HepG2 (cell line): ENCODE results near the gene CLPTM1L. TPM values are rescaled to one million over a fixed set of nuclear protein-coding genes. Genes with fewer than 3 reads are reported as not detected.
A peak's percentile ranks its signal among the peaks of the same experiment; 100 is the strongest.

ENCODE experiments used
- ASH2L ChIP-seq: fragments of 300-600, 200-600 bp; sonication (generic); IDR thresholded peaks from 2 replicates; pipeline ENCODE4 v1.7.0; 2017; ENCODE audit warnings: low read depth, mild to moderate bottlenecking, moderate library complexity, mixed read lengths, low read length; ENCODE audit not compliant: insufficient read length
- CTCF ChIP-seq: sonication (generic); formaldehyde crosslinking; IDR thresholded peaks from 2 replicates; pipeline ENCODE4 v1.5.0; 2020; ENCODE audit warnings: mild to moderate bottlenecking, missing genetic modification reagents, moderate library complexity
- ETS1 ChIP-seq: sonication (generic); formaldehyde crosslinking; IDR thresholded peaks from 2 replicates; pipeline ENCODE4 v1.4.0; 2020; ENCODE audit warnings: missing genetic modification reagents
- FOXA1 ChIP-seq, 2 experiments: fragments of 450-650 bp in 1 of 2; sonication (generic) in 1 of 2; formaldehyde crosslinking in 1 of 2; IDR thresholded peaks; 2 replicates each; pipeline versions ENCODE4 v1.4.0 to v1.6.1; 2016 to 2020; ENCODE audit warnings: missing genetic modification reagents in 1 of 2
- HDAC2 ChIP-seq: sonication (generic); formaldehyde crosslinking; IDR thresholded peaks from 2 replicates; pipeline ENCODE4 v1.4.0; 2020; ENCODE audit warnings: missing genetic modification reagents
- PATZ1 ChIP-seq: sonication (generic); formaldehyde crosslinking; IDR thresholded peaks from 2 replicates; pipeline ENCODE4 v1.4.0; 2020; ENCODE audit warnings: missing genetic modification reagents
- RERE ChIP-seq: IDR thresholded peaks from 2 replicates; pipeline ENCODE4 v1.6.1; 2016; ENCODE audit warnings: low read depth, missing genetic modification reagents, missing compliant biosample characterization
- RNF219 ChIP-seq: sonication (generic); formaldehyde crosslinking; IDR thresholded peaks from 2 replicates; pipeline ENCODE4 v1.5.0; 2020; ENCODE audit warnings: mild to moderate bottlenecking, missing genetic modification reagents
- TRAFD1 ChIP-seq: sonication (generic); formaldehyde crosslinking; IDR thresholded peaks from 2 replicates; pipeline ENCODE4 v1.5.1; 2020; ENCODE audit warnings: missing genetic modification reagents, mild to moderate bottlenecking, borderline replicate concordance
- ZNF501 ChIP-seq: sonication (generic); formaldehyde crosslinking; IDR thresholded peaks from 2 replicates; pipeline ENCODE4 v1.5.1; 2020; ENCODE audit warnings: mild to moderate bottlenecking, moderate library complexity, missing genetic modification reagents
- ZNF547 ChIP-seq: sonication (generic); formaldehyde crosslinking; IDR thresholded peaks from 2 replicates; pipeline ENCODE4 v1.5.1; 2020; ENCODE audit warnings: mild to moderate bottlenecking, missing genetic modification reagents
- ZNF652 ChIP-seq: IDR thresholded peaks from 2 replicates; pipeline ENCODE4 v1.6.1; 2016; ENCODE audit warnings: low read depth, borderline replicate concordance
- polyA plus RNA-seq, 8 experiments: library from polyadenylated mRNA; depleted of rRNA in 3 of 8; stranded (reverse) in 7 of 8; unstranded in 1 of 8; fragments of >200 nt; fragmentation: Illumina TruSeq in 4 of 8; extraction: Trizol in 4 of 8; gene quantifications; 2 replicates each; pipeline versions ENCODE4 v1.2.1 to v1.2.3, GENCODE V29; 2011 to 2016; ENCODE audit warnings: low read depth in 4 of 8, missing spikeins in 1 of 8, mixed read lengths in 1 of 8; ENCODE audit not compliant: insufficient read depth in 1 of 8
- total RNA-seq, 5 experiments: library from RNA; depleted of rRNA; stranded (reverse); fragments of >200 nt; fragmentation: Illumina TruSeq; extraction: Trizol; gene quantifications; 2 replicates each; pipeline ENCODE4 v1.2.3, GENCODE V29; 2016; ENCODE audit warnings: low read depth in 1 of 5

The CLPTM1L gene
- total and polyA plus RNA-seq, 2 of the 13 experiments (the other 11 are each of a cell fraction or from before 2014, with no cell fraction given) = 80.3 to 124 TPM

GRCh38 chr5:1315709-1316587, 29.0 kb downstream of the CLPTM1L start (continued):
- TF ChIP-seq TRAFD1 = no peak
- no peak for TF ChIP-seq FOXA1 (IDR thresholded peaks at IDR 0.05)
- peak; percentile 71 for TF ChIP-seq FOXA1 (CRISPR knock-in tag; IDR thresholded peaks at IDR 0.05)
- TF ChIP-seq RNF219 (CRISPR knock-in tag) = no peak
- TF ChIP-seq ZNF652 (CRISPR knock-in tag) = no peak
- peak; percentile 39; the same call in 1 of the 2 replicates for TF ChIP-seq HDAC2 (CRISPR knock-in tag)
- TF ChIP-seq ASH2L = peak; percentile 16
- no peak for TF ChIP-seq ETS1 (CRISPR knock-in tag)
- peak; percentile 28; the same call in 1 of the 2 replicates for TF ChIP-seq ZNF501 (CRISPR knock-in tag)
- TF ChIP-seq RERE (CRISPR knock-in tag) = no peak
- no peak for TF ChIP-seq CTCF
- no peak for TF ChIP-seq ZNF547 (CRISPR knock-in tag)
- peak; percentile 74 for TF ChIP-seq PATZ1 (CRISPR knock-in tag)
